HG03060 (cell line): ENCODE data around the gene ADAMTS15.

Source experiments
- ATAC-seq: cut with Tn5 transposase; IDR thresholded peaks from one replicate; pipeline ENCODE4 v1.9.1; 2021; ENCODE audit warnings: low read depth, moderate number of reproducible peaks; ENCODE audit not compliant: unreplicated experiment

The ADAMTS15 gene, protein sequence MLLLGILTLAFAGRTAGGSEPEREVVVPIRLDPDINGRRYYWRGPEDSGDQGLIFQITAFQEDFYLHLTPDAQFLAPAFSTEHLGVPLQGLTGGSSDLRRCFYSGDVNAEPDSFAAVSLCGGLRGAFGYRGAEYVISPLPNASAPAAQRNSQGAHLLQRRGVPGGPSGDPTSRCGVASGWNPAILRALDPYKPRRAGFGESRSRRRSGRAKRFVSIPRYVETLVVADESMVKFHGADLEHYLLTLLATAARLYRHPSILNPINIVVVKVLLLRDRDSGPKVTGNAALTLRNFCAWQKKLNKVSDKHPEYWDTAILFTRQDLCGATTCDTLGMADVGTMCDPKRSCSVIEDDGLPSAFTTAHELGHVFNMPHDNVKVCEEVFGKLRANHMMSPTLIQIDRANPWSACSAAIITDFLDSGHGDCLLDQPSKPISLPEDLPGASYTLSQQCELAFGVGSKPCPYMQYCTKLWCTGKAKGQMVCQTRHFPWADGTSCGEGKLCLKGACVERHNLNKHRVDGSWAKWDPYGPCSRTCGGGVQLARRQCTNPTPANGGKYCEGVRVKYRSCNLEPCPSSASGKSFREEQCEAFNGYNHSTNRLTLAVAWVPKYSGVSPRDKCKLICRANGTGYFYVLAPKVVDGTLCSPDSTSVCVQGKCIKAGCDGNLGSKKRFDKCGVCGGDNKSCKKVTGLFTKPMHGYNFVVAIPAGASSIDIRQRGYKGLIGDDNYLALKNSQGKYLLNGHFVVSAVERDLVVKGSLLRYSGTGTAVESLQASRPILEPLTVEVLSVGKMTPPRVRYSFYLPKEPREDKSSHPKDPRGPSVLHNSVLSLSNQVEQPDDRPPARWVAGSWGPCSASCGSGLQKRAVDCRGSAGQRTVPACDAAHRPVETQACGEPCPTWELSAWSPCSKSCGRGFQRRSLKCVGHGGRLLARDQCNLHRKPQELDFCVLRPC

DNA sequence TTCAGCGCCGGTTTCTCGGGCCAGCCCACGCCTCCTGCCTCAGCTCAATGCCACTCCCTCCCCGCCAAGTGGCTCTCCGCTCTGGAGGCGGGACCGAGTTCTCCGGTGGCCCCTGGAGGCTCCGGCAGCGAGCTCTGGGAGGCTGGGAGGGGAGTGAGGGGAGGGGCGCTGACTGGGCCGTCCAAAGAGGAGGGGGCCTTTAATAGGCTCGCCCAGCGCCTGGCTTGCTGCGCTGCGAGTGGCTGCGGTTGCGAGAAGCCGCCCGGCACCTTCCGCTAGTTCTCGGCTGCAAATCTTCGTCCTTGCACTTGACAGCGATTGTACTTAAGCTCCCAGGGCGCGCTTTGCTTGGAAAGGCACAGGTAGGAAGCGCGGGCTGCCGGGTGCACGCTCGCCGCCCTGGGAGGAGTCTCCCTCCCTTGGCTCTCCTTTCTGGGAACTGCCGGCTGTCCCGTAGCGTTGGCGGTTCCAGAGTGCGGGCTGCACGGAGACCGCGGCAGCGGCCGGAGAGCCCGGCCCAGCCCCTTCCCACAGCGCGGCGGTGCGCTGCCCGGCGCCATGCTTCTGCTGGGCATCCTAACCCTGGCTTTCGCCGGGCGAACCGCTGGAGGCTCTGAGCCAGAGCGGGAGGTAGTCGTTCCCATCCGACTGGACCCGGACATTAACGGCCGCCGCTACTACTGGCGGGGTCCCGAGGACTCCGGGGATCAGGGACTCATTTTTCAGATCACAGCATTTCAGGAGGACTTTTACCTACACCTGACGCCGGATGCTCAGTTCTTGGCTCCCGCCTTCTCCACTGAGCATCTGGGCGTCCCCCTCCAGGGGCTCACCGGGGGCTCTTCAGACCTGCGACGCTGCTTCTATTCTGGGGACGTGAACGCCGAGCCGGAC is at the start of gene ADAMTS15:
ADAMTS15 (plus strand) TSS at position 230 of the 894 bp plus-strand sequence; CDS start at position 559, 329 bp downstream.
- ATAC-seq = no peak

DNA sequence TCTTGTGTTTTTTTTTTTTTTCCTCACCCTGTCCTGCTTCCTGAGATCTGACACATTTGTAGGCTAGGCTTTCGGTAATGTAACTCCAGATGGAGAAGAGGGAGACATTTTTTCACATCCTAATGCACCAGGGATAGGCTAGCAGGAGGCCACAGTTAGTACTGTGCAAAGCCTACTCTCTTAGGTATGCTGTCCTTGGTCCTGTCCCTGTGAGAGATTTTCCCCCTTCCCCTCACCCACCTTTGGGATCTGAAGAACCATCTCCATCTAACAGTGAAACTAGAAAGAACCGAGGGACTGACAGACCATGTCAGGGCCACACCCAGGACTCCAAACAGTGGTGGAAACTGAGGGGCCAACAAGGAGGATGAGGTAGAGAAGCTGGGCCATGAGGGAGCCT is 49.2 kb upstream of the ADAMTS15 start:
- no peak for ATAC-seq

DNA sequence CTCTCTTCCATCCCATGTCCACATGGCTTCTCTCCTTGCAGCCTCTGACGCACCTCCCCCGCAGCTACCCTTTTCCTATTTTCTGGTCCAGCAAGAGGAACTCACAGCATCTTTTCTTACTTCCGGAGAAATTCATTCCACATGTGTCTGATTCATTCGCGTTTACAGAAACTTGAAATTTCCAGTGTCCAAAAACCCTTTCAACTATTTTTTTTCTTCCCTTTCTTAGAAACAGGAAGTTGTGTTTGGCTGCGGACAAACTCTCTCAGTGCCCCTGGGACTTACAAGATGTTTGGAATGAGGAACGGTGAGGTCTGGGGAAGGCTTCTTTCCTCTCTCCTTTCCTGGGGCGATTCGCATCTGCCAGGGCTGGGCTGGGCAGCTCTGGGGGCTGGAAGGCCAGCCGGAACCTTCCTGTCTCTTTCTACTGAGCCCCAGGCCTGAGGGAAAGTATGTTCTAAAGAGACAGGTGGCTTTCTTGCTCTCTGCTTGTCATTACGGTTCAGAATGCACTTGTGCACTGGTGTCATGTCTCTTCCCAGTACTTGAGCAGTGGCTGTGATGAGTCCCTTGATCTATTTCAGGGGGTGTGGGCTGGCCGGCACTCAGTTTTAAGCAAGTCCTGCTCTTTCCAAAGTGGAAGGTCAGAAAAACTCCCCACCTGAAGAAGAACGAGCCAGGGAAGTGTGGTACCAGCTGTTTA is 47.5 kb upstream of the ADAMTS15 start:
- ATAC-seq = no peak

DNA sequence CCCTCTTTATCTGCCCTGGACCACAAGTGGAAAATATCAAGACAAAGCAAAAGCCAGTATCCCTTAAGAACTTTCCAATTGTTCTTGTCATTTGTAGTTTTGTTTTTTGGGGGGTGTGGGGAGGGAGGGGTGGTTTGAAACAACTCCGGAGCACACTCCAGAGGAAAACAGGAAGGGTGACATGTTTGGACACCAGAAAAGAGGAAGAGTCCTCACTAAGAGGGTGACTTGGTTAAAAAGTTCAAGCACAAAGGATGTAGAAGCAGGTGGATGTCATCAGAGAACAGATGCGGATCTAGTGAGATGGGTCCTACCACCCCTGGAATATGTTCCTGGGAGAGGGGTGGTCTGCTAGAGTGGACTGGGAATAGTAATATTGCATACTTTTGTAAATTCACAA is 45.9 kb upstream of the ADAMTS15 start:
- no peak for ATAC-seq

DNA sequence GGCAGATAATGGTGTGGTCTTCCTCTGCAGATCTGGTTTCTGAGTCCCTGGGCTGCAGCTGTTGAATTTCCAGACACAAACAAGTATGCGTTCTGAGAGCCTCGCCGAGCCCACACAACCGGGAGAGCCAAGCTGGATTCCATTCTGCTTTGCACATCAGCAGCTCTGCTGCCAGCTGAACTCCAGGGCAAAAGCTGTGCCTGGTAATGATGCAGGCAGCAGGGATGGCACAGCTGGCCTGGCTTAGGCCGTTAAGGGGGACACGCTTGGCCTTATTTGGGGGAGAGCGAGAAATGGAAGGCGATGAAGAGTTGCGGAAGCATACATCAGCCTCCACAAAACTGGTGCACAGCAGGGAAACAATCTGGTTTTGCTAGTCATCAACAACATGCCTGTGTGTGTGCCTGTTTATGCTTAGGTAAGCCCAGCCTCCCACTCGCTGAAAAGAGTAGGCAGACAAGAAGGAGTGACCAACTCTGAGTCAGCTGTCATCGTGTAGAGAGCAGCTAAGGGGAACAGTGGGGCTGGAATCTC is 45.1 kb upstream of the ADAMTS15 start:
- no peak for ATAC-seq

DNA sequence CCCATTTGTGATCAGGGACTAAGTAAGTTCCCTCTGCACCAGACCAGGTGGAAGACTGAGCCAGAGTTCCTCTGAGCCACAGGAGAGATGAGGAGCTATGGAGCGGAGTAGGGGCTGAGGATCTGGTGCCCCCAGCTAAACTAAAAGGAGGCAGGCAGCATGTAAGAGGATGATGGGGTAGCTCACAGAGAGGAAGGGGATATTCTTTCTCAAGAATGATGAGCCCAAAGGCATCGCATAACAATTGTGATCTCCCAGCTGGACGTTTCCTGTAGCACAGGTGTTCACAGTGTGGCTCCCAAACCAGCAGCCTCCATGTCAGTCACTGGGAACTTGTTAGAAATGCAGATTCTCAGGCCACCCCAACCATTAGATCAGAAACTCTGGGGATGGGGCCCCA is 44.5 kb upstream of the ADAMTS15 start:
- no peak for ATAC-seq

DNA sequence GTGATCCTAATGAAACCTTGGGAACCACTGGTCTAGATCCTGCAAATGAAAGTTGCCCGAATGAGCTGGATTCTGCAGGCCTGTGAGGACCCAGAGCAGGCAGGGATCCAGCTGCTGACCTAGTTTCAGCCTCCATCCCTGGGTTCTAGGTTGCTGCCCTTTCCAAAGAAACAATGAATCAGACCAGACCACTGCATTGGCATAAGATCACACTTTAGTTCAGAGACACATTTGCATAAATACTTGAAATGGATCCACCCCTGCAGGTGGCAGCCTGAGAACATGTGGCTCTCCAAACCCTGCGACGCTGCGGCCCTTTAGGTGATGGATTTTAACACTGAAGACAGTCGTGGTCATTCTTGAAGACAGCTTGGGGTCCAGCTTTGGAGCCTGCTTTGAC is 43.7 kb upstream of the ADAMTS15 start:
- ATAC-seq = no peak

DNA sequence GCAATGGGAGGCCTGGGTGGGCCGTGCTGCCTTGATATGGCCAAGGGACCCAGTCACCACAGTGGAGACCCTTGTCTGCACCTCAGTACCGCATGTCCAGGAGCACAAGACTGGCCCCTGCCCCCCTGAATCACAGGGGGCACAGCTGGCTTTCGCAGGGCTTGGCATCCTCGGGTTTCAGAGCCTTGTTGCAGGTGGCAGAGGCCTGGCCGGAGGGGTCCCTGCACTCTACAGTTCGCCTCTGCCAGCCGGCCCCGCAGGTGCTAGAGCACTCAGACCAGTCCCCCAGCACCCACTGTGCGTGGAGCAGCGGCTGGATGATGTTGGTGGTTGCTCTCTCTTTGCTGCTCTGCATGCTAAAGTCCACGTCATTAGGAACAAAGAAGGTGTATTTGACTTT is 43.0 kb upstream of the ADAMTS15 start:
- no peak for ATAC-seq

DNA sequence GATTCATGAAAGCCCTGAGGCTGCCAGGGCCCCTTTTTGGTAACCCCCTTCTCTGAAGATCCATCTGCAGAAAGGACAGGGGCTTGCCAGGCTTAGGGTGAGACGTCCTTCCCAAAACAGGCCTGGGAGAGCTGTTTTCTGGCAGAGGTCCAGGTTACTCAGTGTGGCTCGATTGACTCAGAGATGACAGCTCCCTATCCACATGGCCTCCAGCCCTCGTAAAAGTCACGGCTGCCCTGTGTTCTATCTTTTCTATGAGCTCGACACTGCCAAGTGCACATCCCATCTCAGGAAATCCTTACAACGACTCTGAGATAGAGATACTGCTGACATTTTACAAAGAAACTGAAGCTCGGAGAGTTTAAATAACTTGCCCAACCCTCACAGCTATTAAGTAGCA is 40.5 kb upstream of the ADAMTS15 start:
- ATAC-seq = no peak

DNA sequence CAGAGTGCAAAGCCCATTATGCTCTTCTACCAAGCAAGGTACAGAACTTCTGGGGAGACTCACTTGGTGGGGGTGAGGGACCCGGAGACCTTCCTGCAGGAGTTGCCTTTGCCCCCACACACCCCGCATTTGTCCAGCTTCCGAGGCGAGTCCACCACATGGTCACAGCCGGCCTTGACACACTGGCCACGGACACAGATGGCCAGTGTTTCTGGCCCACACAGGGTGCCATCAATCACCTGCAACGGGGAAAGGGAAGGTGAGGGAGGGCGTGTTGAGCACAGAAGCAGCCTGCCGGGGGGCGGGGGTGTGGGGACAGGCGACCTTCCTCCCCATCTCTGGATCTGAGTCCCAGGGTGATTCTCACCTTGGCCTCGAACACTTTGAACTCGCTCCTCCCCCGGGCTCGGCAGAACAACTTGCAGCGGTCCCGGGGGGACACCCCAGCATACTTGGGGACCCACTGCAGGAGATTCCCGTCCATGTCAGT is 40.0 kb upstream of the ADAMTS15 start:
- ATAC-seq = no peak

DNA sequence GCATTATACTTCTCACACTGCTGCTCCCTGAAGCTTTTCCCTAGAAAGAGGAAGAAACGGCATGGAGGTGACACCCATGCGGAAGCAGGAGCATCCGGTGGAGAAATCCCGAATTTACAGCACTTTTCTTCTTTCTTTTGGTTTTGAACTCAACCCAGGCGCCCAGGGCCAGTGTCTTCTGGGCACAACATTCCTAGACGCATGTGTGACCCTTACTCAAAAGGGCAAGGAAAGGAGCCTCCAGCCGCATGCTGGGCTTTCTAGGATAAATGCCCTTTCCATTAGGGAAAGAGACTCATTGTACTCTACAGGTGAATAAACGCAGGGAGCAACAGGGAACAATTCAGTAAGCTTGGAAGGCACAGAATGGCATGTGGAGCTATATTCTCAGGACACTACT is 39.5 kb upstream of the ADAMTS15 start:
- ATAC-seq = no peak

DNA sequence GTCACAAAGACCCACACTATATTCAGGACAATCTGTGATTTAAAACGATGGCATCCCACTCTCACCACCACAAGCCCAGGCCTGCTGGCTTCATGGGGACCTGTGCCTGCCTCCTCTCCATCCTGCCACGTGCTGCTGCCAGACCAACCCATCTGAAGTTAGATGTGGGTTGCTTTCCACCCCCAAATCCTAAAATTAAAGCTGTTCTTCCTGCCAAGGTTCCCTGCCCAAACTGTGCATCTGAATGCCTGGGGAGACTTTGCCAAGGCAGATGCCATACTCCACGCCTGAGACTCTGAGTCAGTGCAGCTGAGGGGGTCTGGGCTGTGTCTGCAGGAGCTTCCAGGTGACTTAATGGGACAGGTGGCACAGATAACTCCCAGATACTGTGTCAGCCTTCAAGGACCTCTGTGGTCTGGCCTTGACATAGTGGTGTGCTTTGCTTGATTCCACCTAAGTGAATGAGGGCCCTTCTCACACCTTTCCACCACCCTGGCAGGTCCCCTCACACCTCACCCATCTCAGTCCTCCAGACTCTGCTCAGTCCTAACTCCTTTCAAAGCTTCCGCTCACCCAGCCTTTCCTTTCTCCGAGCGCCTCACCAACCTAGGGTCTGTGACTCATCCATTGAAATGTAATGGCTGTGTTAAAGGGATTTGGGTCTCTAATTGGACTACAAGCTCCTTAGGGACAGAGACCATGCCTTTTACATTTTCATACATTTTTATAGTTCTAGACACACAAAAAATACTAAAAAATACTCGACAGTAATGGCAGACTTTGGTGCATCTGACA is 38.7 kb upstream of the ADAMTS15 start:
- no peak for ATAC-seq

DNA sequence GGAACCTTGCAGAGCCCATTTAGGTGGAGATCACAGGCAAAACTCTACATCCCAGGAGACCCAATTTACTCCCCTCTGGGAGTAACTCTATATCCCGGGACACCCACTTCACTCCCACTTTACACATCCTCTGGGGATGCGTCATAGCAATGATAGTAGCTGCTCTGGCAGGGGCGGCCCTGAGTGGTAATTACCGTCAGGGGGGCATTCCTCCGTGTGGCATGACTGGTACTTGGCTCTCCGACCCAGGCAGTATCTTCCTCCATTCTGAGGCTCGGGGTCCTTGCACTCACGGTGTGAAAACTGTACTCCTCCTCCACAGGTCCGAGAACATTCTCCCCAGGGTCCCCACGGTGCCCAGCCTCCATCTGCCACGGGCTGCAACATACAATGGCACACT is 37.2 kb upstream of the ADAMTS15 start:
- ATAC-seq = no peak

DNA sequence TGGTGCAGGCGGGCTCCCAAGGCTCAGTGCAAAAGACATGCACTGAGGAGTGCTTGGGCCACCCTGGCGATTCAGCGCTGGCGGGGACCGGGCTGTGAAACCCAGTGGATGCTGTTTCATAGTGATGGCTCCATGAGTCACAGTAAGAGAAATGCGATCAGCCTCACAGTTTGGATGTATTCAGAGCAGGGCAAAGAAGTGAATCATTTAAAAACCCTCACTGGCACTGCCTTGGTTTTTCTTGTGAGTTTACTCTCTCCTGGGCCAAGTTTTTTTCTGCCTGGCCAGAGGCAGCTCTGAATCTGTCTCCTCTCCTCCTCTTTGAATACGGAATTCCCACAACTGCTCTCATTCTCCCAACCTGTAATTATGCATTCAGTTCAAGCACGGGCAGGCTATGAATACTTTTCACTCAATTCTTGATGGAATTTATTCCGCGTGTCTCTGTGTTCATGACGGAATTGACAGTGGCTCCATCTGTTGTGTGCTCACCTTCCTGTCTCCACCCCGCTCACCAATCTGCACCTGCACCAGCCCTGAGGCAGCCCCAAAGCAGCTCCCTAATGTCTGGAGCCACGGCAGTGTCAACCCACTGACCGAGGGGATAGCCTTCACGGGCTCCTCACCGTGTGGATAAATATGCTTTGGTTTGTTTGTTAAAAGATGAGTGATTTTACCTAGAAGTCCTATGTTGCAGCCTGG is 34.9 kb upstream of the ADAMTS15 start:
- no peak for ATAC-seq

DNA sequence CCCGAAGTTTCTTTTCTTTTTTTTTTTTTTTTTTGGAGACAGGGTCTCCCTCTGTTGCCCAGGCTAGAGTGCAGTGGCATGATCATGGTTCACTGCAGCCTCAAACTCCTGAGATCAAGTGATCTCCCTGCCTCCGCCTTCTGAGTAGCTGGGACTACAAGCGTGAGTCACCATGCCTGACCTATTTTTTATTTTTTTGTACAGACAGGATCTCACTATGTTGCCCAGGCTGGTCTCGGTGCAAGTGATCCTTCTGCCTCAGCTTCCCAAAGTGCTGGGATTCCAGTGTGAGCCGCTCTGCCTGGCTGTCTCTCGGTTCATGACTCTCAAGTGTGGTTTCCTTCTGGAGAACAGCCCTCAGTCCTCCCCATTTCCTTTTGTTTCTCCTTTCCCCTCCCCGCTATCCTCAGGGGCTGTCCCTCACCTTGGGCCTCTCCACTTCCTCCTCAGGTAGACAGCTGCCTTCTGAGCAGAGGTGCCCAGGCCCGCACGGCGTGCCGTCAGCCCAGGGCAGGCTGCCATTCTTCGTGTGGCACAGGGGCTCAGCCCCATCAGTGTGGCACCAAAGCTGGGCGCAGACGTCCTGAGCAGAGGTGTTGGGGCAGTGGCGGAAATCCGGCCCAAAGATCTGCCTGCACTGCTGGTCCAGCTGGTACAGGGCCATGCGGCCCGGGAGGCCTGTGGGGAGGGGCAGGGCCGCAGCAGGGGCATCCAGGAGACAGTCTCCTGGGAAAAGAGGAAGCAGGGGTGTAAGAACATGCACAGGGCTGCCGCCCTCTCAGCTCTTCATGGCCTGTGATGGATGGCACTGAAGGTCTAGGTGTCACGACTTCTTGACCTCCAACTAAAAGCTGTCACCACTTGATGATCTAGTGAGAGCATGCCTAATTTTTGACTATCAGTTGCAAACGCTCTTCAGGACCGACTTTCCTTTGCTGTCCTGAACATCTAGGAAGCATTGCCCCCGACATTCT is 34.1 kb upstream of the ADAMTS15 start:
- ATAC-seq = no peak

DNA sequence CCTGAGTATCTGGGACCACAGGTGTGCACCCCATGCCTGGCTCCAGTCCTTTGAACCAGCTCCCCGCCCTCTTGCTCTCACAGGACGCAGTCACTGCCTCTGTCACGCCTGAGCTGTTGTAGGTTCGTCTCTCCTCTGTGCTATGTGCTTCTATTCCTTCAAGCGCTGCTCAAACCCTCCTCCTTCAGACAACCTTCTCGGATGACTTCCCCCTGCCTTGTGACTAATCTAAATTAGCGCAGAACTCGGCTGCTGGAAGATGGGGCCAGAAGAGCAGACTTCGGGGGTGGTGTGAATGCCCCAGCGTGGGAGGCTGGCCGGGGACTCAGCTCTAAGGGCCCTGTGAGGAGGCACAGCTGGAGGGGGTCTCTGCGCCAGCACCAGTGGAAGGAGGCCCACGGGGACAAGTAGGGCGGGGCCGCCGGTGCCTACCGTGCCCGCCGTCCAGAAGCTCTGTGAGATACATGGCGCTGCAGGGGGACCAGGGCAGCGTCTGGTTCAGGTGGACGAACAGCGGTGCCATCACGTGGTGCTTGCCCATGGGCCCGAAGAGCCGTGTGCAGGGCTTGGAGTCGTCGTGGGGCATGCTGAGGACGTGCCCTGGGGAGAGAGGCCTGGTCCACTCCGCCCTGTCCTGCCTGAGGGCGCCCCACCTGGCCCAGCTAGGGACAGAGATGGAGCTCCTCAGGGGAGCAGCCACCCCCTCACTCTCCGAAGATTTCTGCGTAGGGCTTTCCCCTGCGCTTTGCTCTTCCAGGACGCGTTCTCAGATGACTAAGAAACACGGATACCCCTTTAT is 32.5 kb upstream of the ADAMTS15 start:
- no peak for ATAC-seq
